ENCODE data around the gene INPP5K. TPM values are rescaled to one million over a fixed set of nuclear protein-coding genes. Genes with fewer than 3 reads are reported as not detected.
A peak's percentile ranks its signal among the peaks of the same experiment; 100 is the strongest.

INPP5K gene
- total and polyA plus RNA-seq, 2 experiments from 2014 or later, result 36.1 to 42.3 TPM

- peak; percentile 76 for DNase-seq
- Histone ChIP-seq H3K4me1 (ENCODE audit: insufficient read depth) (peaks cover 34% of the 10 kb centered on the region), H3K9ac (peak overlapping the region; percentile 84), H4K20me1 (ENCODE audit: insufficient read depth) (no peaks in the 10 kb centered on the region), H3K9me2 (ENCODE audit: insufficient read depth) (no peaks in the 10 kb centered on the region), H3K4me3 (peak overlapping the region; percentile 84), H3F3A (ENCODE audit: insufficient read depth) (peaks cover 31% of the 10 kb centered on the region), H3K36me3 (ENCODE audit: low read depth) (no peaks in the 10 kb centered on the region), H3K4me2 (ENCODE audit: unreplicated experiment) (peak overlapping the region; percentile 87), H2AFZ (peak overlapping the region; percentile 23; the same call in 1 of the 2 replicates), H3K79me2 (ENCODE audit: insufficient read depth) (peaks cover 31% of the 10 kb centered on the region), H3K27ac (peak overlapping the region; percentile 43), H3K9me3 (ENCODE audit: low read depth) (no peaks in the 10 kb centered on the region), H3K27me3 (replicated peaks; ENCODE audit: insufficient read depth) (no peaks in the 10 kb centered on the region)
- WGBS, 2 experiments (ENCODE audit: low coverage in 1 of 2, low lambda C conversion rate in 2 of 2, missing lambda C conversion rate in 2 of 2), result 1% methylated on average over 23 to 41 of the region's 52 CpGs
- TF ChIP-seq EZH2phosphoT487 (IDR thresholded peaks at IDR 0.05; ENCODE audit: insufficient read depth, low read depth), result no peak
- TF ChIP-seq EZH2 (IDR thresholded peaks at IDR 0.05; ENCODE audit: insufficient read depth, poor library complexity, severe bottlenecking), result no peak
- in situ Hi-C loops (cut with MboI), result no loop called here
Observed at GRCh38 chr17:1490643-1491442, 25.6 kb downstream of the INPP5K start.

- 82 to 94% methylated on average over 7 of the region's 7 CpGs for WGBS, 2 experiments (ENCODE audit: low coverage in 1 of 2, low lambda C conversion rate in 2 of 2, missing lambda C conversion rate in 2 of 2)
- Histone ChIP-seq H3K4me1 (ENCODE audit: insufficient read depth) (peaks cover 25% of the 10 kb centered on the region), H4K20me1 (ENCODE audit: insufficient read depth) (no peaks in the 10 kb centered on the region), H2AFZ (no peak overlapping the region), H3F3A (ENCODE audit: insufficient read depth) (peaks cover 24% of the 10 kb centered on the region), H3K27ac (peak overlapping the region; percentile 72), H3K36me3 (ENCODE audit: low read depth) (no peaks in the 10 kb centered on the region), H3K4me3 (peak overlapping the region; percentile 84), H3K9me3 (ENCODE audit: low read depth) (no peaks in the 10 kb centered on the region), H3K79me2 (ENCODE audit: insufficient read depth) (peaks cover 42% of the 10 kb centered on the region), H3K4me2 (ENCODE audit: unreplicated experiment) (peak overlapping the region; percentile 71), H3K9me2 (ENCODE audit: insufficient read depth) (no peaks in the 10 kb centered on the region), H3K9ac (peak overlapping the region; percentile 89), H3K27me3 (replicated peaks; ENCODE audit: insufficient read depth) (no peaks in the 10 kb centered on the region)
- DNase-seq, result no peak
- in situ Hi-C loops (cut with MboI), result no loop called here
- TF ChIP-seq EZH2phosphoT487 (IDR thresholded peaks at IDR 0.05; ENCODE audit: insufficient read depth, low read depth), result no peak
- no peak for TF ChIP-seq EZH2 (IDR thresholded peaks at IDR 0.05; ENCODE audit: insufficient read depth, poor library complexity, severe bottlenecking)
Observed at GRCh38 chr17:1488826-1489270, 27.6 kb downstream of the INPP5K start.

GRCh38 chr17:1487939-1488825 lies 28.2 kb downstream of the INPP5K start:
- Histone ChIP-seq H3K9me2 (ENCODE audit: insufficient read depth) (no peaks in the 10 kb centered on the region), H3K27ac (peak overlapping the region; percentile 72), H3F3A (ENCODE audit: insufficient read depth) (peaks cover 27% of the 10 kb centered on the region), H3K4me2 (ENCODE audit: unreplicated experiment) (peak overlapping the region; percentile 71), H3K9ac (peak overlapping the region; percentile 89), H2AFZ (peak overlapping the region; percentile 59), H4K20me1 (ENCODE audit: insufficient read depth) (no peaks in the 10 kb centered on the region), H3K4me1 (ENCODE audit: insufficient read depth) (peaks cover 25% of the 10 kb centered on the region), H3K27me3 (replicated peaks; ENCODE audit: insufficient read depth) (no peaks in the 10 kb centered on the region), H3K4me3 (peak overlapping the region; percentile 84), H3K9me3 (ENCODE audit: low read depth) (no peaks in the 10 kb centered on the region), H3K36me3 (ENCODE audit: low read depth) (0 out of 2 replicates have a peak, but pooled peaks cover 5% of the 10 kb centered on the region), H3K79me2 (ENCODE audit: insufficient read depth) (peaks cover 49% of the 10 kb centered on the region)
- in situ Hi-C loops (cut with MboI), result no loop called here
- no peak for TF ChIP-seq EZH2 (IDR thresholded peaks at IDR 0.05; ENCODE audit: insufficient read depth, poor library complexity, severe bottlenecking)
- TF ChIP-seq EZH2phosphoT487 (IDR thresholded peaks at IDR 0.05; ENCODE audit: insufficient read depth, low read depth), result no peak
- WGBS, 2 experiments (ENCODE audit: low coverage in 1 of 2, low lambda C conversion rate in 2 of 2, missing lambda C conversion rate in 2 of 2), result 5 to 7% methylated on average over 46 to 48 of the region's 72 CpGs
- DNase-seq, result peak; percentile 95

Measured in GM23248 (cell line).